GM23338 (cell line): ENCODE measurements around the gene TMEM132A. TPM values are rescaled to one million over a fixed set of nuclear protein-coding genes. Genes with fewer than 3 reads are reported as not detected.

Experiments
- ATAC-seq: fragments of 200-7000 bp; cut with Tn5 transposase; 3 replicates; pipeline ENCODE4 v1.9.1; 2020
- DNase-seq: peaks from one replicate; pipeline ENCODE4 v3.0.0-alpha.2; 2015; ENCODE audit warnings: low spot score
- H2AFZ ChIP-seq: fragments of 200-600 bp; sonication (generic); 2 replicates; pipeline ENCODE4 v1.8.0; 2016; ENCODE audit warnings: antibody characterized with exemption, mild to moderate bottlenecking, moderate library complexity
- H3F3A ChIP-seq: fragments of 200-600 bp; sonication (generic); replicated peaks from 2 replicates; pipeline ENCODE4 v1.8.0; 2017; ENCODE audit warnings: antibody characterized with exemption, mixed run types, low read depth
- H3K27ac ChIP-seq: fragments of 200-600 bp; sonication (generic); 2 replicates; pipeline ENCODE4 v1.6.1; 2016; ENCODE audit warnings: low read depth
- H3K27me3 ChIP-seq: fragments of 200-600 bp; sonication (generic); 2 replicates; pipeline ENCODE4 v1.8.0; 2016; ENCODE audit warnings: mild to moderate bottlenecking, mixed run types, moderate library complexity; ENCODE audit not compliant: insufficient read depth
- H3K36me3 ChIP-seq: fragments of 200-600 bp; sonication (generic); 2 replicates; pipeline ENCODE4 v1.8.0; 2016; ENCODE audit warnings: mild to moderate bottlenecking; ENCODE audit not compliant: insufficient read depth
- H3K4me1 ChIP-seq: fragments of 200-600 bp; sonication (generic); 2 replicates; pipeline ENCODE4 v1.8.0; 2016; ENCODE audit warnings: mild to moderate bottlenecking, moderate library complexity; ENCODE audit not compliant: insufficient read depth
- H3K4me2 ChIP-seq: fragments of 200-600 bp; sonication (generic); 2 replicates; pipeline ENCODE4 v1.7.1; 2017; ENCODE audit warnings: mixed run types
- H3K4me3 ChIP-seq: fragments of 200-600 bp; sonication (generic); 2 replicates; pipeline ENCODE4 v1.6.1; 2016; ENCODE audit warnings: mixed run types
- H3K79me2 ChIP-seq: fragments of 200-600 bp; sonication (generic); replicated peaks from 2 replicates; pipeline ENCODE4 v1.8.0; 2017; ENCODE audit warnings: mild to moderate bottlenecking; ENCODE audit not compliant: insufficient read depth
- H3K9me2 ChIP-seq: fragments of 200-600 bp; sonication (generic); 2 replicates; pipeline ENCODE4 v1.8.0; 2017; ENCODE audit not compliant: insufficient read depth
- H4K20me1 ChIP-seq: fragments of 200-600 bp; sonication (generic); replicated peaks from 2 replicates; pipeline ENCODE4 v1.8.0; 2017; ENCODE audit warnings: mild to moderate bottlenecking; ENCODE audit not compliant: insufficient read depth
- H3K27ac Mint-ChIP-seq: 2 replicates; pipeline ENCODE4 v1.8.0; 2020; ENCODE audit warnings: inconsistent platforms, mild to moderate bottlenecking, moderate library complexity, mixed read lengths
- H3K27me3 Mint-ChIP-seq: 3 replicates; pipeline ENCODE4 v1.8.0; 2022; ENCODE audit warnings: low read depth, mild to moderate bottlenecking, moderate library complexity, mixed read lengths, inconsistent platforms; ENCODE audit not compliant: insufficient read depth, poor library complexity
- H3K36me3 Mint-ChIP-seq: 3 replicates; pipeline ENCODE4 v1.8.0; 2021; ENCODE audit warnings: low read depth, mild to moderate bottlenecking, inconsistent platforms, moderate library complexity, mixed read lengths
- H3K4me1 Mint-ChIP-seq: 3 replicates; pipeline ENCODE4 v1.8.0; 2020; ENCODE audit warnings: mild to moderate bottlenecking, inconsistent platforms, mixed read lengths
- H3K4me3 Mint-ChIP-seq: 3 replicates; pipeline ENCODE4 v1.8.0; 2021; ENCODE audit warnings: moderate library complexity, mild to moderate bottlenecking, inconsistent platforms, mixed read lengths
- H3K9me3 Mint-ChIP-seq: 3 replicates; pipeline ENCODE4 v1.8.0; 2020; ENCODE audit warnings: moderate library complexity, mild to moderate bottlenecking, inconsistent platforms, mixed read lengths
- CTCF ChIP-seq, 2 experiments: fragments of 200-600 bp in 1 of 2; sonication (generic) in 1 of 2; conservative IDR thresholded peaks; 2 replicates each; pipeline versions ENCODE4 v1.5.1 to v1.6.1; 2016 to 2017; ENCODE audit warnings: antibody characterized with exemption in 2 of 2, low read depth in 2 of 2, mild to moderate bottlenecking in 2 of 2, moderate library complexity in 1 of 2
- EZH2 ChIP-seq: fragments of 200-600 bp; sonication (generic); IDR thresholded peaks from one replicate; pipeline ENCODE4 v1.8.0; 2017; ENCODE audit warnings: antibody characterized with exemption, mild to moderate bottlenecking, low read depth; ENCODE audit not compliant: unreplicated experiment
- EZH2phosphoT487 ChIP-seq: fragments of 200-600 bp; sonication (generic); IDR thresholded peaks from one replicate; pipeline ENCODE4 v1.8.1; 2018; ENCODE audit warnings: antibody characterized with exemption; ENCODE audit not compliant: unreplicated experiment
- JUNB ChIP-seq: IDR thresholded peaks from one replicate; pipeline ENCODE4 v1.6.1; 2016; ENCODE audit warnings: antibody characterized with exemption; ENCODE audit not compliant: unreplicated experiment
- NANOG ChIP-seq: IDR thresholded peaks from 2 replicates; pipeline ENCODE4 v1.6.1; 2016; ENCODE audit warnings: antibody characterized with exemption, borderline replicate concordance
- POLR2AphosphoS5 ChIP-seq: IDR thresholded peaks from 2 replicates; pipeline ENCODE4 v1.6.1; 2016; ENCODE audit warnings: antibody characterized with exemption, low read depth
- STAT1 ChIP-seq: IDR thresholded peaks from one replicate; pipeline ENCODE4 v1.6.1; 2016; ENCODE audit warnings: antibody characterized with exemption; ENCODE audit not compliant: unreplicated experiment
- ZNF114 ChIP-seq: fragments of 250-450 bp; sonication (Bioruptor Pico); IDR thresholded peaks from 2 replicates; pipeline ENCODE4 v1.5.0; 2020; ENCODE audit warnings: mild to moderate bottlenecking, moderate library complexity
- ZNF331 ChIP-seq: fragments of 250-450 bp; sonication (Bioruptor Pico); IDR thresholded peaks from 2 replicates; pipeline ENCODE4 v1.5.0; 2020; ENCODE audit warnings: low read depth, mild to moderate bottlenecking, moderate library complexity
- ZNF462 ChIP-seq: fragments of 250-450 bp; sonication (Bioruptor Pico); IDR thresholded peaks from 2 replicates; pipeline ENCODE4 v1.5.0; 2020; ENCODE audit warnings: mild to moderate bottlenecking, moderate library complexity
- polyA plus RNA-seq: library from polyadenylated mRNA; unstranded; fragments of >200 nt; fragmentation: Nextera tagmentation; extraction: Ambion mirVana; gene quantifications from 2 replicates; pipeline ENCODE4 v1.2.1, GENCODE V29; 2016
- total RNA-seq: library from RNA; depleted of rRNA; stranded (reverse); fragments of >200 nt; shearing (Covaris generic); gene quantifications from 2 replicates; pipeline ENCODE4 v1.2.3, GENCODE V29; 2014

TMEM132A gene
- total and polyA plus RNA-seq, 2 experiments from 2014 or later, result 36.2 to 96.6 TPM

GRCh38 chr11:60921777-60922335 lies 2.4 kb upstream of the TMEM132A start:
- ATAC-seq, result no peak
- H3F3A ChIP-seq, result no peaks in the 10 kb centered on the region
- peaks cover 16% of the 10 kb centered on the region for H3K4me1 ChIP-seq
- peaks cover 10% of the 10 kb centered on the region; the same call in 1 of the 2 replicates for H4K20me1 ChIP-seq
- peaks cover 10% of the 10 kb centered on the region; the same call in 1 of the 2 replicates for H3K27me3 ChIP-seq
- no peak for DNase-seq
- H3K4me2 ChIP-seq, result no peak overlapping the region
- H3K4me3 ChIP-seq, result no peak overlapping the region
- H3K79me2 ChIP-seq, result peaks cover 28% of the 10 kb centered on the region
- Mint-ChIP-seq H3K4me1 (peaks cover 33% of the 10 kb centered on the region), H3K27ac (no peak overlapping the region), H3K4me3 (no peak overlapping the region), H3K36me3 (peaks cover 43% of the 10 kb centered on the region), H3K27me3 (peaks cover 13% of the 10 kb centered on the region), H3K9me3 (no peaks in the 10 kb centered on the region; the same call in 2 of the 3 replicates)
- H3K9me2 ChIP-seq, result no peaks in the 10 kb centered on the region
- no peak overlapping the region for H2AFZ ChIP-seq
- no peaks in the 10 kb centered on the region for H3K36me3 ChIP-seq
- TF ChIP-seq NANOG (no peak), JUNB (no peak), STAT1 (no peak), ZNF331 (CRISPR knock-in tag) (no peak), POLR2AphosphoS5 (no peak), EZH2phosphoT487 (no peak), ZNF114 (CRISPR knock-in tag) (no peak), EZH2 (no peak), CTCF (conservative IDR thresholded peaks at IDR 0.05; ENCODE audit: low read depth in 2 of 2) (no peak), ZNF462 (CRISPR knock-in tag) (no peak)
- no peak overlapping the region for H3K27ac ChIP-seq
